HG03135 (cell line): ENCODE results near the gene EPHB1.
"Not testable (repeated sequence)": the region's sequence is repeated elsewhere in the genome, so short reads cannot be mapped to it uniquely, and the experiment has no call there.

ENCODE experiments used
- ATAC-seq: cut with Tn5 transposase; IDR thresholded peaks from one replicate; pipeline ENCODE4 v1.9.1; 2021; ENCODE audit warnings: mild to moderate bottlenecking, moderate library complexity; ENCODE audit not compliant: unreplicated experiment

Gene EPHB1

DNA sequence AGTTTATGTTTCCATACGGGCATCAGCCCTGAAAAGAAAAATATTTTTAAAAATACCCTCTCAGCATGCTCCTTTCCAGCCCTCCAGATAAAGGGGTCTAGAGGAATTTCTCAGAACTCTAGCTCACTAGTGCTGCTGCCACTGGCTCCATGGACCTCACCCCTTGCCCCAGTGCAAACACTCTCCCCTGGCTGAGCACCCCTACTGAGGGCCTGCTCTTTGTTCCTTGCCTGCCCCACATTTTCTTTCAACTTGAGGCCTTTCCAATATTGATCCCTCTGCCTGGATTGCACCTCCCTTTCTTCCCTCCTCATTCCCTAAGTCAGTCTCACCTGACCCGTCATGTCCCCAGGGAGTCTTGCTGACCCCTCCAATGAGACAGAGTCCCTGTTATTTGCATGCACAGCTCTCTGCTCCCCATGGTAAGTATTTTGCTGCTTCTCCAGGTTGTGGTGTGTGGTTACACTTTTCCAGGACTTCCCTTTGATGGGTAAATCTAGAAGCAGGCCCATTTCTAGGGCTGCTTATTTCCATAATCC, 196.5 kb downstream of the EPHB1 start:
- no peak for ATAC-seq

DNA sequence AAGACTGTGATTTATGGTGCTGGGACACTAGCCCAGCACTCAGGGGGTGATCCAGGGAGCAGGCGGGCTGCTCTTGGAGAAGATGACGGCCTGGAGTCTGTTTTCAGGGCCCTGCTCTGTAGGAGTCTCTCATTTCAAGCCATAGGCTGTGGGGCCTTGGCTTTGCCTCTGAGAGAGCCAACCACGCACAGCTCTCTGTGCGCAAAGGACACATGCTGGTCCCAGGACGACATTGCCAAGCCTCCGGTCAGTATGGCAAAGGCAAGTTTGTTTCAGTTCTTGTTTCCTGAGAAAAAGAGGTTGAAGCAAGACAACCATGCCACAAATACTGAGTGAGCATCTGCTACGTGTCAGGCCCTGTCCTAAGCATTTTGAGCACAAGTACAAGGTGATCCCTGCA, 197.1 kb downstream of the EPHB1 start:
- ATAC-seq, result no peak

DNA sequence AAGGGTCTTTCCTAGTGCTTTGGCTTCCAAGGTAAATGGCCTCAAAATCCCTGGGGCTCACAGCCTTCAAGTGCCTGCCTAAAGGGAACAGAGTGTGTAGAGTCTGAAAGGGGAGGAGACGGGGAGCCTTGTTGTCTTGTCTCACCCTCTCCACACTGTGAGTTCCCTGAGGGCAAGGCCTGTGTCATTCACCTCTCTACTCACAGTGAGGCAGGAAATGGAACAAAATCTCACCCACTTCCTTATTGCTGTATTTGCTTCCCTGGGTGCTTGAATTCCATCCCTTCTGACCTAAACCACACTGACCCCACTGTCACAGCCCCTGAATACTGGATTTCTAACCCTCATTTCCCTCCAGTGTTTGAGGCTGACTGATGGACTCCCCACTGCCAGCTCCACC, 197.5 kb downstream of the EPHB1 start:
- ATAC-seq, result no peak

DNA sequence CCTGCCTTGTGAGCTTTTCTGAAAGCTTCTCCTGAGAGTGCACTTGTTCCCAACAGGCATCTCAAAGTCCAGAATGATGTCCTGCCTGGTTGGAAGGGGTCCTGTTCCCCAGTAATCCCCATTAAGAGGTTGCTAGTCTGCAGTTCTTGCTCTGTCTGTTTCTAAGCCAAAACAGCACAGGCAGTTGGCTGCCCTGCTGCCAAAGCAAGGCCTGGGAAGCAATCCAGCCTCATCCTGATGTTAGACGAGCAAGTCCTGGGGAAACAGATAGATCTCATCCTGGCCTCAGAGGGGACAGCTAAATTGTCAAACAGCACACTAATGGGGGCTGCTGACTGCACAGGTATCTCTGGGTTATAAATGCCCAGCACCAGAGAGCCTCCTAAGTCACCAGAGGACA, 198.0 kb downstream of the EPHB1 start:
- no peak for ATAC-seq

DNA sequence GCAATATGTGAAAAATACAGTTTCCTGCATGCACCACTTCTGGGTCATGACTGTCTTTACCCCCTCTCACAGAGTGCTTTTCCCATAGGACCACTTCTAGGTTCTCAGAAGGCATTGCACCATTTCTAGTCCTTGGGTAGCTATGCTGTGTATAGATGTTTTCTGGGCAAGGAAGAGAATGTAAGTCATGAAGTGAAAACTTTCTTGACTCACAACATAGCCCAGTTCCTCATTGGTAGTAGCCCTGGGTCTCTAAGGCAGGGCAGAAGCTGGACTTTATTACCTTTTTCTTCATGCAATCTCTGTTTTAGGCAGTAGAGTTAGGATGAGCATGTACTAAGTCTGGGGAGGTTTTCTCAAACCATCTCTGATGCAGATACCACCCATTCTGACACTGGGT, 203.1 kb downstream of the EPHB1 start:
- ATAC-seq, result no peak

DNA sequence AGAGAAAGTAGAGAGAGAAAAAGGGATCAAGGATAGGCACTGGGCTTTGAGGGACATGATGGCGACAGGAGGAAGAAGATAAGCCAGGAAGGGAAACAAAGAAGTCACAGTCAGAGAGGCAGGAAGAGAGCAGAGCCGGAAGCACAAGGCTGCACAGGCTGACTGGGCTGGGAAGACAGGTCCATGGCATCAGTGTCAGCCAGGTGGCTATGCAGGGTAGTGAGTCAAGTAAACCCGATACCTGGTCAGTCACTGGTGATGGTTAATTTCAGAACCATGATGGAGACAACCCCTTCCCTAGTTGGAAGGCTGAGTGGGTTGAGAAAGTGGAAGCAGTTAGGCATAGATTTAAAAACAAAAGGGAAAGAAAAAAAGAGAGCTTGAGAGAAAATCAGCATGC, 203.8 kb downstream of the EPHB1 start:
- ATAC-seq, result no peak

DNA sequence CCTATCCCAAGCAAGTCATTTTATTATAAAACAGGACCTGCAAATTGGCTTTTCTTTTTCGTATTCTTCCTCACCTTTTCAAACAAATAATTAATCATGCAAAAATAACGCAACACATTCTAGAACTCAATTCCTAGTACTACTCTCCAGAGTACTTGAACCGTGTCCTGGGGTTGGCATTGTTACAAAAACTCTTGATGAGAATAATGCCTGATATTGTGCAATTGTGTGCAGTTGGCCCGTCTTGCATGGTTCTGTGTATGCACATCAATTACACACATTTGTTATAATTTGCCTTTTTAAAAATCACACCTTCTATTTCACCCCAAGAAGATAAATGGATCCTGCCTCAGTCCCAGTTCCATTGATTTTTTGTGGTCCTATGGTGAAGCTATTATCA, 205.4 kb downstream of the EPHB1 start:
- ATAC-seq, result no peak

DNA sequence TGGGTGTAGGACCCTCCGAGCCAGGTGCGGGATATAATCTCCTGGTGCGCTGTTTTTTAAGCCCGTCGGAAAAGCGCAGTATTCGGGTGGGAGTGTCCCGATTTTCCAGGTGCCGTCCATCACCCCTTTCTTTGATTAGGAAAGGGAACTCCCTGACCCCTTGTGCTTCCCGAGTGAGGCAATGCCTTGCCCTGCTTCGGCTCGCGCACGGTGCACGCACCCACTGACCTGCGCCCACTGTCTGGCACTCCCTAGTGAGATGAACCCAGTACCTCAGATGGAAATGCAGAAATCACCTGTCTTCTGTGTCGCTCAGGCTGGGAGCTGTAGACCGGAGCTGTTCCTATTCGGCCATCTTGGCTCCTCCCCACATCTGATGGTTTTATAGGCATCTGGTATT, 210.6 kb downstream of the EPHB1 start:
- ATAC-seq, result not testable (repeated sequence)

DNA sequence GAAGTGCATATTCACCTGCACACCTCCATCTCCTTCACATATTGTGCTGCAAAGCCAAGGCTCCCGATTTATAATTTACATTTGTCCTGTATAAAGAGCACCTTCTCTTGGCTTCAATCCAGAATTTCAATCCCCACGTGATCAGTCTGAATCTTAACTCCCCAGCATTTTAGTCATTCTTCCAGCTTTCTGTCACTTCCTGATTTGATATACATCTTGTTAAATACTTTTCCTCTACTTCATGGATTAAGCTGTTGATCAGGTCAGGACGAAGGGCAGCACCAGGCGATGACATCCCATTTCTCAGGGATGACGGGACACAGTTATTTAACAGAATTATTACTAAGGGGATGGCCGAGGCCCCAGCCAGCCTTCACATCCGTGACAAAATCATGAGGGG, 212.5 kb downstream of the EPHB1 start:
- ATAC-seq, result no peak

DNA sequence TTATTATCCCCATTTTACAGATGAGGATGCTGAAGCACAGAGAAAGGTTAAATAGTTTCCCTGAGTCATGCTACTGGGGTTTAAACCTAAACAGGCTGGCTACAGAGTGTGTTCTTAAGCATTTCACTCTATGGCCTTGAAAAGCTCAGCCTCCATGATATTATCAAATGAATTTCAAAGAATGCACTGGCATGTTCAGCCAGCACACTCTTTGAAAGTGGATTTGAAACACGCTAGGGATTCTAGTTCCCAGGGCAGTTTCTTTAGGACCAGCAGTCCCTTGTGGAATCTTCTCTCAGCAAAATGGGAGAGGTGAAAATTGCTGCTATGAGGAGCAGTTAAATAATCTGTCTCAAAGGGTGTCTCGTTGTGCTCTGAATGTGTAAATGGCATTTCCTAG, 213.3 kb downstream of the EPHB1 start:
- ATAC-seq, result no peak

DNA sequence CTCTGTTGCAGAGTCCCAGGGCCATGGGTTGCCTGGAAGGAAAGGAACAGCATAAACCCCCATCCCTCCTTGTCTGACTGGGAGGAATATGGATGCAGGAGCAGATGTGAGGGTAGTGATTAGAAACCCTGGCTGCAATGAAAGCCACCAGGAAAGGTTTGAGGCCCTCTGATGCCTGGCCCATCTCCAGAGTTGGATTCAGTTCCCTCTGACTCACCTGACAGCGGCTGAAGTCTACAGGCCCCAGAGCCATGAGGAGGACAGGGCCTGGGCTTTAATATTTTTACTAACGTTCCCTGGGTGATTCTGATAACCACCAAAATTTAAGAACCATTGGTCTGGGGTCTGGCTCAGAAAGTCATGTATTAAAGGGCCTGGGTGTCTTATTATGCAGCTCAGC, 214.0 kb downstream of the EPHB1 start:
- ATAC-seq, result no peak

DNA sequence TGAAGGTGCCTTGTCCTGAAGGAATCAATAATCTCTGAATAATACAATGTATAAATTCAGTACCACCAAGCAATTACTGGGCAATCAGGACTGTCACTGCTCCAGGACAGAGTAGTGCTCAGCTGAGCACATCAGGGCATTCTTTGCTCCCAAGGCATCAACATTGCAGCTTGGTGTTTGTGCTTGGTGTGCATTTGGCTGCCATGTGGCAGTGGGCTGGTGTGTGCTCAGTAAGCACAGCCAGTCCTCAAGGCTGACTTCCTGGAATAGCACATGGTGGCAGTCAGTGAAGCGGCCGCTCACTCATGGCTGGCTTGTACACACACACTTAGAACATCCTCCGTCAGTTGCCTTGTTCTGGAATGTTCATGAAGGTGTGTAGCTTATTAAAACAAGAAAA, 217.0 kb downstream of the EPHB1 start:
- ATAC-seq, result no peak

DNA sequence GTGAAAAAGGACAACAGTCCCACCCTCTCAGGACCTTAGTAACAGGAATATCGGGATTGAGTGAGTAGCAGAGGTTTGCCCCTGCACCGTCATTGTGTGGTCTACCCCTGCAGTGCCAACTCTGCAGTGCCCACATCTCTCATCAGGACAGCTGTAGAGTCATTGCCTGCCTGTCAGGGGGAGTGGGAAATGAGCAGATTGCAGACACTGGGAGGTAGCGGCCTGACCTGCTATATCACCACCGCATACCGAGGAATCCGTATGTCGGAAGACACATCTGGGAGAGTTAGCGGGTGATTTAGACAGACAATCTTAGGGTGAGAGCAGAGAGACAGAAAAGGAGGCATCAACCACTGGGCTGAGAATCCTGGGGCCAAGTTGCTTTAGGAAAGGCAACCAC, 218.1 kb downstream of the EPHB1 start:
- ATAC-seq, result no peak

DNA sequence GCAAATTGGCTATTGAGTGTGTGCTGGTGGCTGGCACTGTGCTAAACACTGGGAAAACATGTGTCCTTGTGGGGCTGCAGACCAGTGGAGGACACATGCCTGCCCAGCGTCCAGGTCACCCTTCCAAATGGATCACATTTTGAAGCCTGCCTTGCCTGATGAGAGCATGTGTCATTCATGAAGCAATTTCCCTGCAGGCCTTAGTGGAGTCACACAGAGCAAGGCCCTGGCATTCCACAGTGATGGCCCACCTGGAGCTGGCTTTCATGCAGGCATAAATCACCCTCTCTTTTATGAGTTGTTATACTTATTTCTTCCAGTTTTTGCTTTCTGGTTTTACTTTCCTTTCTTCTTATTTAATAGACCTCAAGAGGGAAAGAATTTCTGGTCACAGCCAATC, 219.5 kb downstream of the EPHB1 start:
- ATAC-seq, result no peak

DNA sequence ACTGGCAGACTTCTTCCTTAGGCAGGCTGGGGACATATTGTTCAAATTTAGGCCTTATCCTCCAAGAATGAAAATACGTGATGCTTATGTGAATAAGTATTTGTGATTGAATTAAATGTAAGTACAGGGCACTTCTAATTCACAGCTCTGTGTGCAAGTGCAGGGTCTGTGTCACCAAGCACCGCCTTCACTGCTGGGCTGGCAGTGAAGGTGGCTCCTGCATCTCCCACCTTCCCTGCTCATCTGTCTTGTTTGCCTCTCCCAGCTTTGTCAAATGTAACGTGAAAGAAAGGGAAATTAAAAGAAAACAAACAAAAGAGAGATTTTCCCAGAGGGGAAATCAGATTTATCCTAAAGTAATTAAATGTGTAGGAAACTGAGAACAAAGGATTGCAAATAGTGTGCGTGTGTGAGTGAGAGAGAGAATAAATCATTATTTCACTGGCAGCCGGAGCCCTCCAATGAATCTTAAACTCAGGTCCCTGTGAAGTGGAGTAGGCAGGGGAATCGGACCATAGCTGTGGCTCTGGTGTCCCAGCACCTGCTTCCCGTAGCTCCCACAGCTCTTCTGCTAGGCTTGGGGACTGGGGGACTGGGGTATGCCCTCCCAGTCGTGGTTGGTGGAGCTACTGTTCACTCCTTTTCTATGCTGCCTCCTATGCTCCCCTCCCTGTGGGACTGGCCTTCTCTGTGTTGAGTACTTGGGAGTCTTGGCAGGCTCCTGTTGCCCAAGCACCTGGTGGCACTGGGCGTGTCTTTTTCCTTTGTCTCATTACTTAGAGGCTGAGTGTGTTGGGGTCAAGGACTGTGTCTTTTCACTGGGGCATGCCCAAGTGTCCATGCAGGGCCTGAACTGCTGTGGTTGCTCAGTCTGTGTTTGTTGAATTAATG, 222.2 kb downstream of the EPHB1 start:
- no peak for ATAC-seq

DNA sequence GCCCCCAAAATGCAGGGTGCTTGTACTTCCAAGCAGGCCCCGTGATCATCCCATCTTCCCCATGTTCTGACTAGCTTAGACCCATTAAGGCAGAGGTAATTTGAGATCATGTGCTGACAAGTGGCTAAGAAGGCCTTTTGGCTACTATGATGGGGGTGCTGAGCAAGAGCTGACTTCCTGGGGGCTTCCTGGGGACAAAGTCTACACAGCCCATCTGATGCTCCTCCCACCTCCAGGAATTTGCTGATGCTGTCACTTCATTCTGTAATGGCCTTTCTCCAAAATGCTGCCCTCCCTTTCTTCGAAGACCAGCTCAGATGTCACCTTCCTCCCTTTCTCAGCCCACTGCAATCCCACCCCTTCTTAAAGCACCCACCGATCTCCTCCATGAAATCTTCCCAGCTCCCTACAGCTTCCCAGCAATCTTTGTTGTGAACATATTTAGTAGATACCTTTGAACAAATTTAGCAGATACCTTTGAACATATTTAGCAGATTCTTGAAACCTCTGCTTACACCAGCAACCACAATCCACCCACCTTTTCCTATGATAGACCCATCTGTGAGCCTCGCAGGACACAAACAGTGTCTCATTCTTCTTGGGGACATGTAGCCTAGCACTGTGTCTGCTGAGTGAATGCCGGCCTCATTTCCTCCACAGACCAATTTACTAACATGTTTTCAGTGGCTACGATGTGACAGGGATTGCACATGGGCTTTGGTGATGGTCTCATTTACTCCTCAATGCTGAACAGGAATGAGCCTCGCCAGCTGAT, 223.3 kb downstream of the EPHB1 start:
- no peak for ATAC-seq

DNA sequence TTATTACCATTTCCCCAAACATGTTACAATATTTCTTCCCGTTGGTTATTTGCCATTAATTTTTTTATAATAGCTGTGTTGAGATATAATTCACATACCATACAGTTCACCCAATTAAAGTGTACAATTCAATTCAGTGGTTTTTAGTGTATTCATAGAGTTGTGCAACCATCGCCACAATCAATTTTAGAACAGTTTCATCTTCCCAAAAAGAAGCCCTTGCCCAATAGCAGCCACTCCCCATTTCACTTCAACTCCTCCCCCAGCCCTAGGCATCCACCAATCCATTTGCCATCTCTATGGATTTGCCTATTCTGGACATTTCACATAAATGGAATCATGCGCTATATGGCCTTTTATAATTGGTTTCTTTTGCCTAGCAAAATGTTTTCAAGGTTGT, 225.1 kb downstream of the EPHB1 start:
- no peak for ATAC-seq

DNA sequence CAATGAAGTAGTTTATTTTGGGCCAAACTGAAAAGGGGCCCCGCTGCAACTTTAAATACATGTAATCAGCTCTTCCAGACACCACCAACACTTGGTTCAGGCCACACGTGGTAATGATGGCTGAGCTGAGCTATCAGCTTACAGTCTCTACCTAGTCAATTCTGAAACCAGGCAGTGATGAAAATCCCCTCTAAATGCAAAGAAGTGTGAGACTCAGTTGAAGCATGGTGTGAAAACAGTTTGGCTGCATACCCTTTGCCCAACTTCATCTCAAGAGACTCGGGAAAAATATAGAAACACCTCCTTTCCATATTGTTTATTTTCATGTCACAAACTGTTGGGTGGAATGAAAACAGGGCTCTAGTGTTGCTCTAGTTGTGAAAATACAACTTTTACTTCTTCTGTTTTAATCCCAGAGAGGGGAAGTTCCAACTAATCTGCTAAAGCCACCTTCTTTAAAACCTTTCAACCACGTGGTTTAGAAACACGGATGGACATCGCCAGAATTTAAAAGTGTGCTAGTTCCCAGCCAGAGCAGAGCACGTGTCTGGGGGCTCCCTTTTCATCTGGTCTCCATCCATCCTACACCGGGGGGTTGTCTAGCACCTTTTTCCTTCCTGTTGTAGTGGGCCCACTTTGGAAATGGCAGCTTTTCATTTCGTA, 229.1 kb downstream of the EPHB1 start:
- ATAC-seq, result peak; percentile 59

DNA sequence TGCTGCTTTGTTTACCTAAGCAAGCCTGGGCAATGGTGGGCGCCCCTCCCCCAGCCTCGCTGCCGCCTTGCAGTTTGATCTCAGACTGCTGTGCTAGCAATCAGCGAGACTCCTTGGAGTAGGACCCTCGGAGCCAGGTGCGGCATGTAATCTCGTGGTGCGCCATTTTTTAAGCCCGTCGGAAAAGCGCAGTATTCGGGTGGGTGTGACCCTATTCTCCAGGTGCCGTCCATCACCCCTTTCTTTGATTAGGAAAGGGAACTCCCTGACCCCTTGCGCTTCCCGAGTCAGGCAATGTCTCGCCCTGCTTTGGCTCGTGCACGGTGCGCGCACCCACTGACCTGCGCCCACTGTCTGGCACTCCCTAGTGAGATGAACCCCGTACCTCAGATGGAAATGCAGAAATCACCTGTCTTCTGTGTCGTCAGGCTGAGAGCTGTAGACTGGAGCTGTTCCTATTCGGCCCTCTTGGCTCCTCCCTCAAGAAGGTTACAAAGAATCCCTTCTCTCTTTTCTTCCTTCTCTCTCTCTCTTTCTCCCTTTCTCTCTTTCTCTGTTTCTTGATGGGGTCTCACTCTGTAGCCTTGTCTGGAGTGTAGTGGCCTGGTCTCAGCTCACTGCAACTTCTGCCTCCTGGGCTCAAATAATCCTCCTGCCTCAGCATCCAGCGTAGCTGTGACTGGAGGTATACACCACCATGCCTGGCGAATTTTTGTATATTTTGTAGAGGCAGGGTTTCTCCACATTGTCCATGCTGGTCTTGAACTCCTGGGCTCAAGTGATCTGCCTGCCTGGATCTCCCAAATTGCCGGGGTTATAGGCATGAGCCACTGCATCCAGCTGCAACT, 235.9 kb downstream of the EPHB1 start:
- ATAC-seq, result not testable (repeated sequence)

DNA sequence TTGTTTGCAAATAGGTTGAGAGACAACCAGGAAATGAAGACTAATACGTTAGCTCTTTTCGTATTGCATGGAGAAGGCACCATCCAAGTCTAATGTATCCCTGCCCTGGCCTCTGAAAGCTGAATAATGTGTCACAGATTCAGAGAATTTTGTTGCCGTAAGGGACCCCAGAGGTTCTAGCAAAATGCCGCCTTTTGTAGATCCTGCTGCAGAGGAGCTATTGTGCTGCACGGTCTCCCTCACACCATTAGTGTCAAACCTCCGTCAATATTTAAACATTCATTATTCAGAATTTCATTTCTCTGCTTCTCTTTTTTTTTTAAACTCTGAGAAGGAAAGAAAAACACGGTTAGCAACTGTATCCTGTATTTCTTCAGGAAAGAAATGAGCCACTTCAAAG, 238.7 kb downstream of the EPHB1 start:
- no peak for ATAC-seq
